Ureter (tissue), 1 donor: ENCODE measurements around the gene C1QB. TPM values are rescaled to one million over a fixed set of nuclear protein-coding genes. Genes with fewer than 3 reads are reported as not detected.
"Not testable (repeated sequence)": the region's sequence is repeated elsewhere in the genome, so short reads cannot be mapped to it uniquely, and the experiment has no call there.

ENCODE experiments used
- DNase-seq: peaks from one replicate; pipeline ENCODE4 v3.0.0-alpha.2; 2020; ENCODE audit warnings: low spot score
- total RNA-seq: library from RNA; stranded (reverse); gene quantifications from one replicate; pipeline ENCODE4 v1.2.4, GENCODE V29; 2023
- donor health status: DM: yes; HTN: yes; CAD: no.

C1QB gene
- total RNA-seq, 1 donor from 2014 or later: 92.9 TPM

DNA sequence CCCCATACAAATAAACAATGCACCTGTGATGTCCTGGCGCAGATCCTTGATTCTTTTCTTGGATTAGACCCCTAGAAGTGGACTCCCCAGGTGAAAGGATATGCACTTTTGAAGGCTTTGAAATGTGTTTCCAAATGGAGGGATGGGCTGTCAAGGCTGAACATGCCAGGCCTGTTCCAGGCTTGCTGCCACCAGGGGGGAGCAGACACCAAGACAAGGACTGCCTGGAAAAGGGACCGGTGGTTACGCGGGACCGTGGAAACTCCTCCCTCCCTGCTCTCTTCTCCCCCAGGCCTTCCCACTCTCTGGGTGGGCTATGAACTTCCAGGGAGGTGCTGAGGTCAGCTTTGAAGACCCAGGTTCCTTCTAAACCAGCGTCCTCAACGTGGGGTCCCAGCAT lies 12.7 kb downstream of the C1QB start:
- DNase-seq: no peak

DNA sequence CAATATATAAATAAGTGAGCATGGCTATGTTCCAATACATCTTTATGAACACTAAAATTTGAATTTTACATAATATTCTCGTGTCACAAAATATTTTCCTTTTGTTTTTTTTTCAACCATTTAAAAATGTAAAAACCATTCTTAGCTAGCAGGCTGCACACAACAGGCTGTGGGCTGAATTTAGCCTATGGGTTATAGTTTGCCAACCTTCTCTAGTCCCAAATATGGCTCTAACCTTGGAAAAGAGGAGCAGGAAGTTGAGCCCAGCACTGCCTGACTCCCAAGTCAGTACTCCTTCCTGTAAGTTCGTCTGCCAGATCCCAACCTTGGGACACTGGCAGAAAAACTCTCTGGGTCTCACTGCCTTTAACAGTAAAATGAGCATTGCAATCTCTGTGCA lies 13.4 kb downstream of the C1QB start:
- DNase-seq: no peak

DNA sequence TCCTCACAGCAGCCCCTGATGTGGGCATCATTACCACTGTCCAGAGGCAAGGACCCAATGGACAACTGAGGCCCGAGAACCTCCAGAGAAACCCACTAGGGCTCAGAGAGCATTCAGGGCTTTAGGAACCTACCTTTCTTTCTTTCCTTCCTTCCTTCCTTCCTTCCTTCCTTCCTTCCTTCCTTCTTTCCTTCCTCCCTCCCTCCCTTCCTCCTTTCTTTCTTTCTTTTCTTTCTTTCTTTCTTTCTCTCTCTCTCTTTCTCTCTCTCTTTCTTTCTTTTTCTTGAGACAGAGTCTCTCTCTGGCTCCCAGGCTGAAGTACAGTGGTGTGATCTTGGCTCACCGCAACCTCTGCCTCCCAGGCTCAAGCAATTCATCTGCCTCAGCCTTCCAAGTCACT lies 15.8 kb downstream of the C1QB start:
- not testable (repeated sequence) for DNase-seq

DNA sequence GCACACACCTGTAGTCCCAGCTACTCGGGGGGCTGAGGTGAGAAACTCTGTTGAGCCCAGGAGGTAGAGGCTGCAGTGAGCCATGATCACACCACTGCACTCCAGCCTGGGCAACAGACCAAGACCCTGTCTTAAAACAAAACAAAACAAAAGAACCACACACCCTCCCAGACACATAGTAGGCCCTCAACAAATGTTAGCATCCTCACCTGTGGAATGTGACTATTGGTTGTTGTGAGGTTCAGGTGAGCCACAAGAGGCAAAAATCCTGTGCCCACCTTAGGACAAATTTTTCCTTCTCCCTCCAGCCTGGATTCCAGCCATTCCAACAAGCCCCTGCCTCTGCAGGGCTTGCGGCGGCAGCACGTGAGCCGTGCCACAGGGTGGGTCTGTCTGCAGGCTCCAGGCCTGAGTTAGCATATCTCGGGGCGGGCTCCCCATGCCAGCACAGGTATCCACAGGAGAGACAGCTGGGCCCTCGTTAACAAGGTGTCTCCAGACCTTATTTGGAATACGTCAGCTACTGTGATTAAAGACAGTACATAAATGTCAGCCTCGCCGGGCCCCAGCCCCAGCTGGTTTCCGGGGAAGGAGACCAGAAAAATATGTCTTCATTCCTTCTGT lies 17.4 kb downstream of the C1QB start:
- no peak for DNase-seq

DNA sequence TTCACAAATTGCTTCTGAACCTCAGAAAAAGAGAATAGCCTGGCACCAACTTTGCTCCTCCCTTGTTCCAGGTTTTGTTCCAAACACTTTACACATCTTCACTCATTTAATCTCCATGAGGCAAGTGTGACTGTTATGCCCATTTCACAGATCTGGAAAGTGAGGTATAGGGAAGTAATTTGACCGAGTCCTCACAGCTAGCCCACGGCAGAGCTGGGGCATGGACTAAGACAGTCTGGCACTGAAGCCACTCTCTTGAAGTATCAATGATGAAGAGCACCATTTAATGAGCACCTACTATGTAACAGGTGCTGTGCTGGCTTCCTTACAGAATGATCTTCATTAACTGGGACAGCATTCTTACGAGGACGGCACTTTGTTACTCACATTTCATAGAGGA lies 19.0 kb downstream of the C1QB start:
- DNase-seq: no peak

DNA sequence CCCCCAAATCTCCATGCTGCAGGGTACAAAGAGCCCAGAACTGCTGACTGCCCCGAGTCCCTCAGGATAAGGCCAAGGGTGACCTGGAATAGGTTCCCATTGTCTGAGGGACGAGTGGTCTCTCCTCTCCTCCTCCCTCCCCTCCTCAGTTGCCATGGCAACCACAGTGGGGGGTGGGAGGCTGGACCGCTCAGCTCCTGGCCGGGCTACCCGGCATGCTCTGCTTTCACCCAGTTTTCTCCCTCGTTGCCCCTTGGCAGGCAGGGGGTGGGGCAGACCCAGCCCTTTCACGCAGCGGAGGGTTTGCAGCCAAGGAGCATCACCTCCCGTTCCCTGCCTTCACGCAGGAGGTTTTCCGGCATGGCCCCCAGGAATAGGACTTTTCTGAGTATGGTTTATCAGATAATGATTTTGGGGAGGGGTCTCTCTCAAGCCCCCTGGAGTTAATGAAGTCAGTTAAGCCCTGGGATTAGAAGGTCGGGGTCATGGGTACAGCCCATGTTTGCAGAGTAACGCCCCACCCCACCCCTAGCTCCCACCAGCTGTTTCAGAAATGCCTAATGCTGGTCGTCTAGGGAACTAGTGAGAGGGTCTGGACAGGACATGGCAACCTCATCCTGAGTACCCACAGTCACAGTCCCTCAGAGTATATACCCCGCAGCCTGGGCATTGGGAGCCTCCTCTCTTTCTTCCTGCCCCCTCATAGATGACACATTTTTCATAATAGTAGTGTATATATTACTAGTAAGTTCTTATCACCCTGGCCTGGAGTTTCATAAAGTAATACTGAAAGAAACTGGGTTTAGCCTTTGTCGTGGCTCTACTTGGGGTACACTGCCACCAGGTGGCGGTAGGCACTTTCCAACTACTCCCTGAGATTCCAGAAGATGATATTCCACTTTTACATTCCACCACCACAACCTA lies 20.7 kb downstream of the C1QB start:
- DNase-seq: no peak

DNA sequence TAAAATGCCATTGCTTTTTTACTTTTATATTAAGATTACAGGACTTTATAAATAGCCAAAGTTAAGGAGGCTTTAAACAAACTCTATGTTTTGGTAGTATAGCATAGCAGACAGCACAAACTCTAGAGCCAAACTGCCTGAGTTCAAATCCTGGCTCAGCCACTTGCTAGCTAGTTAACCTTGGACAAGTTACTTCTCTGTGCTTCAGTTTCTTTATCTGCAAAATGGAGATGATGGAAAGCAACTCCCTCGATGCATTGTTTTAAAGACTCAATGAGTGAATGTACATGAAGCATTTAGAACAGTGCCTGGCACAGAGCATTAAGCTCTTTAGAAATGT lies 21.3 kb downstream of the C1QB start:
- DNase-seq: no peak

DNA sequence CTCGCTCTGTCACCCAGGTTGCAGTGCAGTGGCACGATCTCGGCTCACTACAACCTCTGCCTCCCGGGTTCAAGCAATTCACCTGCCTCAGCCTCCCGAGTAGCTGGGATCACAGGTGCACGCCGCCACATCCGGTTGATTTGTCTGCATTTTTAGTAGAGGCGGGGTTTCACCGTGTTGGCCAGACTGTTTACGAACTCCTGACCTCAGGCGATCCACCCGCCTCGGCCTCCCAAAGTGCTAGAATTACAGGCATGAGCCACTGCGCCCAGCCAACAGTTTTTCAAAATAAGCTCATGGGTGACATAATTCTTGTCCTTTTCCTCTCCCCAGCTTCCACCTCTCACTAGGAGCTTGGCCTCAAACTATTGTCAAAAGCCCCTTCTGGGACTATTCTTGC lies 23.1 kb downstream of the C1QB start:
- not testable (repeated sequence) for DNase-seq

DNA sequence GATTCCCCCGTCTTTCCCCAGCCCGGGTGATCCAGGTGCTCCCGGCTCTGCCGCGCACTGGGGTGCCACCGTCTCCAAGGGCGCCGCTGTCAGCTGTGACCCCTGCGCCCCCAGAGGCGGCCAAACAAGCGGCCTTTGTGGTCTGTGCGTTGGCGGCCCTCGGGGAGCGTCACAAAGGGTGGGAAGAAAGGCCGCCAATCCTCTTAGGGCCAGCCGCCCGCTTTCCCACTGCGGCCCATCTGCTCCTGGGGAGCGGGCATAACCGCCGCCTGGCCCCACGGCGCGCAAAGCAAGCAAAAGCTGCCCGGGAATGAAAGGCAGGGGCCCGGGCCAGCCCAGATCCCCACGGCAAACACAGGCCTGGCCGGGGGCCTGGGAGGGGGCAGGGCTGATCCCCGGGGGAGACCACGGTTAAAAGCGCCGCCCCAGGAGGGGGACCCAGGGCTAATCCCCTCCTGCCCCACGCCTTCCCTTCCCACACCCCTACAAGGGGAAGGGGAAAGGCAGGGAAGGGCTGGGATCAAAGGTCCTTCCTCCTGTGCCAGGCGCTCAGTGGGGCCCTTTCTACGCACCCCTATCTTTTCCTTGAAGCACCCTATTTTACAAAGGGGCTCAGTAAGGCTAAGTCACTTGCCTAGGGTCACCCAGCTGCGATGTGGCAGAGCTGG lies 24.0 kb downstream of the C1QB start:
- DNase-seq: no peak

DNA sequence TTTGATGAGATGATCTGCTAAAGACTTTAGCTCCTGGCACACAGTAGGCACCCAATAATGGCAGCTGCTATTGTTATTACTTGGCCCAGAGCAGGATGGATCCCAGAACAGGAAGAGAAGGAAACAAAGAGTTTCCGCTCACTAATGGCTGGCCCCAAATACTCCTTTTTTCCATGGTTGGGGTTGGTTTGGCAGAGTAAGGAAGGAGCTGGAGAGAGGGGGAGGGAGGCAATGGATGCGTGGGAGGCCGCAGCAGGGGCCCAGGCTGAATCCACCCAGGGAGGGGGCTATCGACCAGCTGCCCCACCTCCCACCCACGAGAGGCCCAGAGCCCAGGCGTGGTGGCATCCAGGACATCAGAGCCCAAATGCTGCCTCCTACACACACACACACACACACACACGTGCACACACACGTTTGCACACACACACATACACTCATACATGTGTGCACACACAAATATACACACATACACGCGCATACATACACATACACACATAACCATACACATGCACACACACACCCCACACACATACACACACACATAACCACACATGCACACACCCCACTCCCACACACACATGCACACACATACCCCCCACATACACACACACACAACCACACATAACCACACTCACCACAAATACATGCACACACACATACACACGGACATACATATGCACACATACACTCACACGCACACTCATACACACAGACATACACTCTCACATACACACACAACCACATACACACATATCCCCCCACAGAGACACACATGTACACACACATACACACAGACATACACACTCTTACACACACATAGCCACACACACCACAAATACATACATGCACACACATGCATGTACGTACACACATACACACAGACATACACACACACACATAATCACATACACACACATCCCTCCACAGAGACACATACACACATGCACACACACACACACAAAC lies 25.2 kb downstream of the C1QB start:
- no peak for DNase-seq

DNA sequence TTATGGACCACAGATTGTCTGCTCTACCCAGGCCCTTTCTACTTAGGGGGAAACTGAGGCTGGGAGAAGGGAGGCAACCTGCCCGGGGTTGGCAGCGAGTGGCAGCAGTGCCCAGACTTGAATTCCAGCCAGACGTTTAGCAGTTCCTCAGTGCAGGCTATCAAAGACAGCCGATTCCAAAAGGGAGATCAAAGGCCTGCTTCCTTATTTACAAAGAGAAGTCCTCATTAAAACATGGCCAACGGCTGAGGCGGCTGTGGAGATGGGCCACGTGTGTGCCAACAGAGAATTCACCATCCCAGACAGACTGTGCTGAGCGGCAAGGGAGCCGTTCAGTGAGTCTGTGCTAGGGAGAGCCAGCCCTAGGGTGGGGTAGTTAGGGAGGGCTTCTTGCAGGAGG lies 27.7 kb downstream of the C1QB start:
- DNase-seq: no peak

DNA sequence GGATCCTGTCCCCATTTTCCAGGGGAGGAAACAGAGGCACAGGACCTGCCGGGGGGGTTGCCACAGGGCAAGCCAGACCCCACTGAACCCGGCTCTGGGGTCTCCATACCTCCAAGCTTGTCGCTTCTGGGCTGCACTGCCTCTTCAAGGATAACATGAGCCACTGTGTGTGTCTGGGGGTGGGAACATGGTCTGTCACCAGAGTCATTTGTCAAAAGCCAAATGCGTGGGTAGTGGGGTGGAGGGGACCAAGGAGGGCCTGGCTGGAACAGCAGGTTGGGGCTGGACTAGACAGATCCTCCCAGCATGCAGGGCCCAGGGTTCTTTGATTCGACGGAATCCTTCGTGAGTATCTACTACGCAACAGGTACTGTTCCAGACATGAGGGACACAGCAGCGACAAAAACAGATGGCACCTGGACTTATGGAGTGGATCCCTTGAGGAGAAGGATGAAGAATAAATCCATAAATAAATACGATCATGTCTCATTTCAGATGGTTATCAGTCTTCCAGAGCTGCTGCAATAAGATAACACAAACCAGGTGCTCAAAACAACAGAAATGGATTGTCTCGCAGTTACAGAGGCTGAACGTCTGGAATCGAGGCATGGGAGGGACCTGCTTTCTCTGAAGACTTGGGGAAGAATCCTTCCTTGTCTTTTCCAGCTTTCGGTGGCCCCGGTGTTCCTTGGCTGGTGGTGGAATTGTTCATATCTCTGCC lies 28.7 kb downstream of the C1QB start:
- DNase-seq: no peak

DNA sequence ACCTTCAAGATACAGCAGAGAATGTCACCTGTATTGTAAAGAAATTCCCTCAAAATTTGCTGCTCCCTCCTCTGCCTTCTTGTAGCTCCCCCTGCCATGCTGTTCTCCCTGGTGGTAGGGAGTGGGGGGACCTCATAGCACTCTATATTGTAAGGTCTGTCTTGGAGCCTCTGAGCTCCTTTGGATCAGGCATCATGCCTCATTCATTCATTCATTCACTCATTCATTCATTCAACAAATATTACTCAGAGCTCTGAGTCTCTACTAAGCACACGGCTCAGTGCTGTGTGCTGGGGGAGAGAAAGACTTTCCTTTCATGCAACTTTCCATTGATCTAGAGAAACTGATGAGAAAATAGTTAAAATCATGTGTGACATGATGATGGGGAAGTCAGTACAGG lies 30.5 kb downstream of the C1QB start:
- no peak for DNase-seq

DNA sequence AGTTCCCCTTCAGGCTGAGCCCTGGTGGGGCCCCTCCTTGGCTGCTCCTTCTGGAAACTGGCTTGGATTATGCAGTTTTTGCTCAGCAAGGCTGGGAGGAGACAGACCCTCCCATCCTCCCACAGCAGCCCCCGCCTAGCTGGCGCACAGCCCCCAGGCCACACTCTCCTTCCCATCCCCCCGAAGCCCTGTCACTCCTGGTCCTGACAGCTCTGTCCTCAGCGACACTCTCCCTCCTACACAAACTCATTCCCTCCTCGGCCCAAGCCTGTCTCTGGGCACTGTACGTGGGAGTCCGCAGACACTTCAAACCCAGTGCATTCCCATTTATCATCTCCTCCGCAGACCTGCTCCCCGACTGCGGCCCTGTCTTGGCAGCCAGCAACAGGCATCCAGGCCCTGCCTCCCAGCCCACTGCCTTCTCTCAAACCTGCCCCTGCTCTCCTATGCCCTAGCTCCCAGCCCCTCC lies 32.6 kb downstream of the C1QB start:
- DNase-seq: no peak

DNA sequence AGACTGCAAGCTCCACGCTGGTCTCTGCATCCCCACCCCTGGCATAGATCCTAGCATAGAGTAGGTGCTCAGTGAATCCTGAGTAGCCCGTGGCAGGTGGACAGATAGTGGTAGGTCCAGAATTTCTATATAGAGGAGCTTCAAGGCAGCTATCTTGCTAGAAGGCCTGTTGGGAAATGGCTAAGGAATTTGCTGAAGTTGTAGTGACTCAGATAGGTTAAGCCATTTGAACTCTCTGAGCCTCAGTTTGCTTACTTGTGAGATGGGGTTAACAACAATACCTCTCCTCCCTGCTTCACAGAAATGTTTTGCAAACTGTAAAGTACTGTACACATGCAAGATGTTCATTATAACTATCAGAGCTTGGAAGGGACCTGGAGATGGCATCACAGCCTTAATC lies 34.2 kb downstream of the C1QB start:
- DNase-seq: no peak

DNA sequence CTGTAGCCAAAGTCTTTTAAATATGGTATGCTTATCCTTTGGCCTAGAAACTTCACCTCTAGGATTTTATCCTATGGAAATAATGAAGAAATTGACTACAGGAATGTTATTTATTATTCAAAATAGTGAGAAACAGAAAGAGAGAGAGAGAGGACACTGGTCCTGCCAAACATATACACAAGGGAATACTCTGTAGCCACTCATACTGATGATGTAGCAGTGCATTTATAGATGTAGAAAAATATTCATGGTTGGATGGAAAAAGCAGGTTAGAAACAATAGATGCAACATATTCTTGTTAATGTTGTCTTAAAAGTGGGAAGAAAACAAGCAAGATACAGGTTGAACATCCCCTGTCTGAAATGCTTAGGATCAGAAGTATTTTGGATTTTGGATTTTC lies 35.4 kb downstream of the C1QB start:
- no peak for DNase-seq

DNA sequence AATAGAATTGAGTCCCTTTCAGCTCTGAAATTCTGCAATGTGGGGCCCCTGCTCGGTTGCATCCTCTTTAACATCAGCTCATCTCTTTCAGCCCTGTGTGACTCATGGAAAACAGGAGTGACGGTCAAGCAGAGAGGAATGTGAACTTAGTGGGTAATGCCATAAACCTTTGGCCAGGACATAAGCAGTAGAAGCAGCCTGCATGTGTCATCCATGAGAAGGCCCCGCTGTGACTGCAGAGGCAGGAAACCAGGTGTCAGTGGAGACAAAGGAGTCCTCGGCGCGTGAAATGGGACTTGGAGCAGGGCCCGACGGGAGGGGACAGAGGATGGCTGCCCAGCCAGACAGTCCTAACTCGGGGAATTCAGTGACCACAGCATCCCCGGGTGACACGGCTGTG lies 36.5 kb downstream of the C1QB start:
- no peak for DNase-seq

DNA sequence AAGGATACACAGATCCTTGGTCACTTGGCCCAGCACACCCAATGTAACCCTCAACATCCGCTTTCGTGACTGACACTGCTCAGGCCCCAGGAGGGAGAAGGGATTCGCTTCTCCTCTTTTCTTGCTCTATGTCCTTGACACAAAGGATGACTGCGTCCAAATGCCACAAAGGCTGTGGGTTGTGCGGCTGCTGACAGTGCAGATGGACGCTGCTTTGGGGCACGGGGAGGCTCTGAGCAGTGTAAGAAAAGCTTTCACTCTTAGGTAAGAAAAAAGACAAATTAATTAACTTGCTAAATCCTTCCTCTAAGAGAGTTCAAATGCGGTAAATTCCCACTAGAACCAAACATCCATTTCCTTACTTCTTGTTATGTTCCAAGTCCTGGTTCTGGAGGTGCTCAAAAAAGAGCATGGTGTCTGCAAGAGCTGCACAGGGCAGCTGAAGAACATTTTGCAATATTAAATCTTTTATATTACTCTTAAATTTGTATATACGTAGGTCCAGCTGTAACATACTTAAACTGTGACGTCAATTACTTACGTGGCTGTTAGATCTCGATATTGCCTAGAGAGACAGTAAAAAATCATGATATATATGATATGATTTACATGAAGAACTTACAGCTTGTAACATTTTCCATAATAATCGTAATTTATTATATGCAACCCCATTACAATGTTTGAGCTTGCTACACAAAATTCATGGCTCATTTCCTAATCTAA lies 38.2 kb downstream of the C1QB start:
- no peak for DNase-seq

DNA sequence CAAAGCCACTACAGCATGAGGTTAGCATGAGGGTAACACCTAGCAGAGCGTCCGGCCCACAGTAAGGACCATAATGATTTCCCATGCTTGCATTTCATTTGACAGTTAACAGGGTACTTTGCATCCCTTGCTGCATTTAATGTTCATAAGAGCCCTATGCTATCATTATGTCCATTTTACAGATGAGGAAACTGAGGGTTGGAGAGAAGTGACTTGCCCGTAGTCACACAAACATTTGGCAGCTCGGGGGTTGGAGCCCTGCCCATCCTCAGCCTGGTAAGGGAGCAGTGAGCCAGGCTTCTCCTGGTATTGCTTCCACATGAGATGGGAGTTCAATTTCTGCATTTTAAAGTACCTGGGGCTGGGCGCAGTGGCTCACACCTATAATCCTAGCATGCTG lies 41.1 kb downstream of the C1QB start:
- DNase-seq: no peak

DNA sequence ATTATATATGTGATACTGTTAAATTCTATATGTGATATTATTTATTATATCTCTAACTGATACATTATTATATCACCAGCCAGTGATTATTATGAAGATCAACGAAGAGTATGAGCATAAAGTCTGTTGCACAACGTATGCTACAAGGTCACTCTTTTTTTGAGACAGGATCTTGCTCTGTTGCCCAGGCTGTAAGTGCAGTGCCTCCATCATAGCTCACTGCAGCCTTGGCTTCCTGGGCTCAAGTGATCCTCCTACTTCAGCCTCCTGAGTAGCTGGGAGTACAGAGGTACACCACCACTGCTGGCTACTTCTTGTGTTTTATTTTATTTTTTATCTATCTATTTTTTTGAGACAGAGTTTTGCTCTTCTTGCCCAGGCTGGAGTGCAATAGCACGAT lies 43.6 kb downstream of the C1QB start:
- DNase-seq: no peak
